Keratinocyte (primary cell): ENCODE results near the gene PGS1.

Experiments
- CTCF ChIP-seq, 3 experiments: IDR thresholded peaks in 1 of 3; conservative IDR thresholded peaks in 1 of 3; optimal IDR thresholded peaks in 1 of 3; 2 replicates in 2 of 3; 3 replicates in 1 of 3; pipeline versions ENCODE3 to v1.5.1; 2011; ENCODE audit warnings: low read length in 3 of 3, mild to moderate bottlenecking in 3 of 3, moderate library complexity in 2 of 3, control low read depth in 1 of 3, inconsistent platforms in 1 of 3; ENCODE audit not compliant: insufficient read depth in 2 of 3; ENCODE audit errors: extremely low read depth in 1 of 3
- EZH2 ChIP-seq: IDR thresholded peaks from one replicate; pipeline ENCODE4 v1.6.1; 2012; ENCODE audit warnings: inconsistent platforms, mild to moderate bottlenecking, low read length, moderate library complexity

- TF ChIP-seq CTCF (optimal IDR thresholded peaks at IDR 0.05 in 1 of 3, IDR thresholded peaks at IDR 0.05 in 1 of 3, conservative IDR thresholded peaks at IDR 0.05 in 1 of 3; ENCODE audit: extremely low read depth in 1 of 3, insufficient read depth in 2 of 3, low read length in 3 of 3) = no peak
- no peak for TF ChIP-seq EZH2
Observed at GRCh38 chr17:78460951-78461798, 82.7 kb downstream of the PGS1 start.
